ENCODE results near the gene SOX13. TPM values are rescaled to one million over a fixed set of nuclear protein-coding genes. Genes with fewer than 3 reads are reported as not detected.

SOX13 gene
- total and polyA plus RNA-seq, 10 of the 15 experiments (the other 5 are each of a cell fraction or from before 2014, with no cell fraction given), result 0.04 to 0.31 (median 0.11) TPM; not detected in 7

DNA sequence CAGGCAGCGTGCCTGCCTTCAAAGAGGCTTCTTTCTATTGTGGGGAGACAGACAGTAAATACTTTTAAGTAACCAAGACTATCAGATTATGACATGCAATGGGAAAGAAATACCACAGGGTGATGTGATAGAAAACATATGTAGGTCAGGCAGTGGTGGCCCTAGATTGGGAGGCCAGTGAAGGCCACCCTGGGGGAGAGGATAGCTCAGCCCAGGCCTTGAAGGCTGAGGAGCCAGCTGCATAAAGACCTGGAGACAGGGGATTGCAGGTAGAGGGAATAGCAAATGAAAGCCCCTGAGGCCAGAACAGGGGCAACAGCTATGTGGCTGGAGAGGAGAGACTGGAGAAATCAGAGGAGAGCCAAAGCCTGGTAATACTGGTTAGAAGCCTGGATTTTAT is 4.0 kb downstream of the SOX13 start:
- ATAC-seq (no peak), DNase-seq (ENCODE audit: low read depth, low spot score) (no peak), FAIRE-seq (no peak)
- no peaks in the 10 kb centered on the region for H3K9me3 ChIP-seq (replicated peaks; ENCODE audit: control insufficient read depth, insufficient read depth, low read length)
- POLR2A ChIA-PET, result no interaction called here
- H3K4me3 ChIP-seq, result no peak overlapping the region
- SMC1A ChIA-PET (ENCODE audit: uncharacterized antibody, unreplicated experiment), result interaction anchor here (1.1 kb wide), 1 partner anchor 15 kb away, joined by 3 read pairs; no protein-coding TSS in a partner anchor
- RAD21 ChIA-PET (ENCODE audit: unreplicated experiment), result no interaction called here
- in situ Hi-C loops (cut with MboI), result no loop called here
- H3K36me3 ChIP-seq (ENCODE audit: control insufficient read depth in 2 of 2, insufficient read depth in 2 of 2, low read length in 1 of 2), result no peaks in the 10 kb centered on the region
- H3K9ac ChIP-seq (ENCODE audit: control insufficient read depth, insufficient read depth, low read length), result no peak overlapping the region
- no peaks in the 10 kb centered on the region for H4K20me1 ChIP-seq (ENCODE audit: control insufficient read depth, insufficient read depth)
- no peak overlapping the region for H3K4me2 ChIP-seq (ENCODE audit: control insufficient read depth, insufficient read depth)
- H2AFZ ChIP-seq (ENCODE audit: control insufficient read depth, low read depth, low read length), result no peak overlapping the region
- peaks cover 16 to 19% of the 10 kb centered on the region in 2 experiments for H3K27me3 ChIP-seq (replicated peaks in 1 of 2; ENCODE audit: control insufficient read depth in 2 of 2, insufficient read depth in 2 of 2, low read length in 1 of 2)
- H3K4me1 ChIP-seq (ENCODE audit: control insufficient read depth, insufficient read depth, low read length), result no peaks in the 10 kb centered on the region; the same call in 1 of the 2 replicates
- intact Hi-C loops (cut with micrococcal nuclease; ENCODE audit: unreplicated experiment), result no loop called here
- WGBS (ENCODE audit: insufficient coverage, insufficient replicate concordance, low lambda C conversion rate, missing lambda C conversion rate), result 0% methylated on average over 1 of the region's 1 CpG
- no peak overlapping the region for H3K27ac ChIP-seq (ENCODE audit: control insufficient read depth, insufficient read depth)
- CTCF ChIA-PET, result interaction anchor here (1.1 kb wide), 1 partner anchor 1109 kb away, joined by 3 read pairs; no protein-coding TSS in a partner anchor
- BruUV-seq (replicated peaks), result no TSS peak
- H3K79me2 ChIP-seq (ENCODE audit: control insufficient read depth, insufficient read depth, low read length), result no peaks in the 10 kb centered on the region
- TF ChIP-seq, protein P1, sequence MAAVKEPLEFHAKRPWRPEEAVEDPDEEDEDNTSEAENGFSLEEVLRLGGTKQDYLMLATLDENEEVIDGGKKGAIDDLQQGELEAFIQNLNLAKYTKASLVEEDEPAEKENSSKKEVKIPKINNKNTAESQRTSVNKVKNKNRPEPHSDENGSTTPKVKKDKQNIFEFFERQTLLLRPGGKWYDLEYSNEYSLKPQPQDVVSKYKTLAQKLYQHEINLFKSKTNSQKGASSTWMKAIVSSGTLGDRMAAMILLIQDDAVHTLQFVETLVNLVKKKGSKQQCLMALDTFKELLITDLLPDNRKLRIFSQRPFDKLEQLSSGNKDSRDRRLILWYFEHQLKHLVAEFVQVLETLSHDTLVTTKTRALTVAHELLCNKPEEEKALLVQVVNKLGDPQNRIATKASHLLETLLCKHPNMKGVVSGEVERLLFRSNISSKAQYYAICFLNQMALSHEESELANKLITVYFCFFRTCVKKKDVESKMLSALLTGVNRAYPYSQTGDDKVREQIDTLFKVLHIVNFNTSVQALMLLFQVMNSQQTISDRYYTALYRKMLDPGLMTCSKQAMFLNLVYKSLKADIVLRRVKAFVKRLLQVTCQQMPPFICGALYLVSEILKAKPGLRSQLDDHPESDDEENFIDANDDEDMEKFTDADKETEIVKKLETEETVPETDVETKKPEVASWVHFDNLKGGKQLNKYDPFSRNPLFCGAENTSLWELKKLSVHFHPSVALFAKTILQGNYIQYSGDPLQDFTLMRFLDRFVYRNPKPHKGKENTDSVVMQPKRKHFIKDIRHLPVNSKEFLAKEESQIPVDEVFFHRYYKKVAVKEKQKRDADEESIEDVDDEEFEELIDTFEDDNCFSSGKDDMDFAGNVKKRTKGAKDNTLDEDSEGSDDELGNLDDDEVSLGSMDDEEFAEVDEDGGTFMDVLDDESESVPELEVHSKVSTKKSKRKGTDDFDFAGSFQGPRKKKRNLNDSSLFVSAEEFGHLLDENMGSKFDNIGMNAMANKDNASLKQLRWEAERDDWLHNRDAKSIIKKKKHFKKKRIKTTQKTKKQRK (IDR thresholded peaks at IDR 0.05; ENCODE audit: low read depth, low read length), result no peak
- TF ChIP-seq, protein P2, sequence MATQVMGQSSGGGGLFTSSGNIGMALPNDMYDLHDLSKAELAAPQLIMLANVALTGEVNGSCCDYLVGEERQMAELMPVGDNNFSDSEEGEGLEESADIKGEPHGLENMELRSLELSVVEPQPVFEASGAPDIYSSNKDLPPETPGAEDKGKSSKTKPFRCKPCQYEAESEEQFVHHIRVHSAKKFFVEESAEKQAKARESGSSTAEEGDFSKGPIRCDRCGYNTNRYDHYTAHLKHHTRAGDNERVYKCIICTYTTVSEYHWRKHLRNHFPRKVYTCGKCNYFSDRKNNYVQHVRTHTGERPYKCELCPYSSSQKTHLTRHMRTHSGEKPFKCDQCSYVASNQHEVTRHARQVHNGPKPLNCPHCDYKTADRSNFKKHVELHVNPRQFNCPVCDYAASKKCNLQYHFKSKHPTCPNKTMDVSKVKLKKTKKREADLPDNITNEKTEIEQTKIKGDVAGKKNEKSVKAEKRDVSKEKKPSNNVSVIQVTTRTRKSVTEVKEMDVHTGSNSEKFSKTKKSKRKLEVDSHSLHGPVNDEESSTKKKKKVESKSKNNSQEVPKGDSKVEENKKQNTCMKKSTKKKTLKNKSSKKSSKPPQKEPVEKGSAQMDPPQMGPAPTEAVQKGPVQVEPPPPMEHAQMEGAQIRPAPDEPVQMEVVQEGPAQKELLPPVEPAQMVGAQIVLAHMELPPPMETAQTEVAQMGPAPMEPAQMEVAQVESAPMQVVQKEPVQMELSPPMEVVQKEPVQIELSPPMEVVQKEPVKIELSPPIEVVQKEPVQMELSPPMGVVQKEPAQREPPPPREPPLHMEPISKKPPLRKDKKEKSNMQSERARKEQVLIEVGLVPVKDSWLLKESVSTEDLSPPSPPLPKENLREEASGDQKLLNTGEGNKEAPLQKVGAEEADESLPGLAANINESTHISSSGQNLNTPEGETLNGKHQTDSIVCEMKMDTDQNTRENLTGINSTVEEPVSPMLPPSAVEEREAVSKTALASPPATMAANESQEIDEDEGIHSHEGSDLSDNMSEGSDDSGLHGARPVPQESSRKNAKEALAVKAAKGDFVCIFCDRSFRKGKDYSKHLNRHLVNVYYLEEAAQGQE (IDR thresholded peaks at IDR 0.05; ENCODE audit: low read depth, low read length), result no peak
- TF ChIP-seq HDGF (IDR thresholded peaks at IDR 0.05) (no peak), POLR2AphosphoS5 (IDR thresholded peaks at IDR 0.05; ENCODE audit: low read length) (no peak), EED (IDR thresholded peaks at IDR 0.05; ENCODE audit: low read depth) (no peak)
- TF ChIP-seq, protein P3, sequence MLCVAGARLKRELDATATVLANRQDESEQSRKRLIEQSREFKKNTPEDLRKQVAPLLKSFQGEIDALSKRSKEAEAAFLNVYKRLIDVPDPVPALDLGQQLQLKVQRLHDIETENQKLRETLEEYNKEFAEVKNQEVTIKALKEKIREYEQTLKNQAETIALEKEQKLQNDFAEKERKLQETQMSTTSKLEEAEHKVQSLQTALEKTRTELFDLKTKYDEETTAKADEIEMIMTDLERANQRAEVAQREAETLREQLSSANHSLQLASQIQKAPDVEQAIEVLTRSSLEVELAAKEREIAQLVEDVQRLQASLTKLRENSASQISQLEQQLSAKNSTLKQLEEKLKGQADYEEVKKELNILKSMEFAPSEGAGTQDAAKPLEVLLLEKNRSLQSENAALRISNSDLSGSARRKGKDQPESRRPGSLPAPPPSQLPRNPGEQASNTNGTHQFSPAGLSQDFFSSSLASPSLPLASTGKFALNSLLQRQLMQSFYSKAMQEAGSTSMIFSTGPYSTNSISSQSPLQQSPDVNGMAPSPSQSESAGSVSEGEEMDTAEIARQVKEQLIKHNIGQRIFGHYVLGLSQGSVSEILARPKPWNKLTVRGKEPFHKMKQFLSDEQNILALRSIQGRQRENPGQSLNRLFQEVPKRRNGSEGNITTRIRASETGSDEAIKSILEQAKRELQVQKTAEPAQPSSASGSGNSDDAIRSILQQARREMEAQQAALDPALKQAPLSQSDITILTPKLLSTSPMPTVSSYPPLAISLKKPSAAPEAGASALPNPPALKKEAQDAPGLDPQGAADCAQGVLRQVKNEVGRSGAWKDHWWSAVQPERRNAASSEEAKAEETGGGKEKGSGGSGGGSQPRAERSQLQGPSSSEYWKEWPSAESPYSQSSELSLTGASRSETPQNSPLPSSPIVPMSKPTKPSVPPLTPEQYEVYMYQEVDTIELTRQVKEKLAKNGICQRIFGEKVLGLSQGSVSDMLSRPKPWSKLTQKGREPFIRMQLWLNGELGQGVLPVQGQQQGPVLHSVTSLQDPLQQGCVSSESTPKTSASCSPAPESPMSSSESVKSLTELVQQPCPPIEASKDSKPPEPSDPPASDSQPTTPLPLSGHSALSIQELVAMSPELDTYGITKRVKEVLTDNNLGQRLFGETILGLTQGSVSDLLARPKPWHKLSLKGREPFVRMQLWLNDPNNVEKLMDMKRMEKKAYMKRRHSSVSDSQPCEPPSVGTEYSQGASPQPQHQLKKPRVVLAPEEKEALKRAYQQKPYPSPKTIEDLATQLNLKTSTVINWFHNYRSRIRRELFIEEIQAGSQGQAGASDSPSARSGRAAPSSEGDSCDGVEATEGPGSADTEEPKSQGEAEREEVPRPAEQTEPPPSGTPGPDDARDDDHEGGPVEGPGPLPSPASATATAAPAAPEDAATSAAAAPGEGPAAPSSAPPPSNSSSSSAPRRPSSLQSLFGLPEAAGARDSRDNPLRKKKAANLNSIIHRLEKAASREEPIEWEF (IDR thresholded peaks at IDR 0.05; ENCODE audit: insufficient replicate concordance, low read depth, low read length), result no peak
- TF ChIP-seq, protein P4, sequence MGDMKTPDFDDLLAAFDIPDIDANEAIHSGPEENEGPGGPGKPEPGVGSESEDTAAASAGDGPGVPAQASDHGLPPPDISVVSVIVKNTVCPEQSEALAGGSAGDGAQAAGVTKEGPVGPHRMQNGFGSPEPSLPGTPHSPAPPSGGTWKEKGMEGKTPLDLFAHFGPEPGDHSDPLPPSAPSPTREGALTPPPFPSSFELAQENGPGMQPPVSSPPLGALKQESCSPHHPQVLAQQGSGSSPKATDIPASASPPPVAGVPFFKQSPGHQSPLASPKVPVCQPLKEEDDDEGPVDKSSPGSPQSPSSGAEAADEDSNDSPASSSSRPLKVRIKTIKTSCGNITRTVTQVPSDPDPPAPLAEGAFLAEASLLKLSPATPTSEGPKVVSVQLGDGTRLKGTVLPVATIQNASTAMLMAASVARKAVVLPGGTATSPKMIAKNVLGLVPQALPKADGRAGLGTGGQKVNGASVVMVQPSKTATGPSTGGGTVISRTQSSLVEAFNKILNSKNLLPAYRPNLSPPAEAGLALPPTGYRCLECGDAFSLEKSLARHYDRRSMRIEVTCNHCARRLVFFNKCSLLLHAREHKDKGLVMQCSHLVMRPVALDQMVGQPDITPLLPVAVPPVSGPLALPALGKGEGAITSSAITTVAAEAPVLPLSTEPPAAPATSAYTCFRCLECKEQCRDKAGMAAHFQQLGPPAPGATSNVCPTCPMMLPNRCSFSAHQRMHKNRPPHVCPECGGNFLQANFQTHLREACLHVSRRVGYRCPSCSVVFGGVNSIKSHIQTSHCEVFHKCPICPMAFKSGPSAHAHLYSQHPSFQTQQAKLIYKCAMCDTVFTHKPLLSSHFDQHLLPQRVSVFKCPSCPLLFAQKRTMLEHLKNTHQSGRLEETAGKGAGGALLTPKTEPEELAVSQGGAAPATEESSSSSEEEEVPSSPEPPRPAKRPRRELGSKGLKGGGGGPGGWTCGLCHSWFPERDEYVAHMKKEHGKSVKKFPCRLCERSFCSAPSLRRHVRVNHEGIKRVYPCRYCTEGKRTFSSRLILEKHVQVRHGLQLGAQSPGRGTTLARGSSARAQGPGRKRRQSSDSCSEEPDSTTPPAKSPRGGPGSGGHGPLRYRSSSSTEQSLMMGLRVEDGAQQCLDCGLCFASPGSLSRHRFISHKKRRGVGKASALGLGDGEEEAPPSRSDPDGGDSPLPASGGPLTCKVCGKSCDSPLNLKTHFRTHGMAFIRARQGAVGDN (IDR thresholded peaks at IDR 0.05), result no peak
